HepG2 (cell line): Measurements from ENCODE around the gene CEP97.

ENCODE experiments used
- BHLHE40 ChIP-seq: IDR thresholded peaks from 2 replicates; pipeline ENCODE4 v1.6.1; 2011; ENCODE audit warnings: low read length, improper control_type of control experiment
- CEBPG ChIP-seq: IDR thresholded peaks from 2 replicates; pipeline ENCODE4 v1.6.1; 2016
- ELF4 ChIP-seq: sonication (generic); formaldehyde crosslinking; IDR thresholded peaks from 2 replicates; pipeline ENCODE4 v1.5.0; 2020; ENCODE audit warnings: missing genetic modification reagents, mild to moderate bottlenecking, moderate library complexity, borderline replicate concordance
- HNF4G ChIP-seq, 2 experiments: sonication (generic) in 1 of 2; formaldehyde crosslinking in 1 of 2; IDR thresholded peaks; 2 replicates each; pipeline versions ENCODE4 v1.4.0 to v1.6.1; 2011 to 2020; ENCODE audit warnings: borderline replicate concordance in 2 of 2, low read depth in 2 of 2, mild to moderate bottlenecking in 2 of 2, low read length in 1 of 2, missing genetic modification reagents in 1 of 2, moderate library complexity in 1 of 2
- HNRNPH1 ChIP-seq: fragments of 200-400 bp; formaldehyde crosslinking; optimal IDR thresholded peaks from 2 replicates; pipeline ENCODE3; 2017; ENCODE audit warnings: mild to moderate bottlenecking, low read depth, low read length
- HOXA9 ChIP-seq: sonication (generic); formaldehyde crosslinking; IDR thresholded peaks from 2 replicates; pipeline ENCODE4 v1.8.1; 2022; ENCODE audit warnings: missing genetic modification reagents, mild to moderate bottlenecking, moderate library complexity, borderline replicate concordance
- MAFF ChIP-seq: IDR thresholded peaks from 2 replicates; pipeline ENCODE4 v1.6.1; 2011; ENCODE audit warnings: low read depth, low read length, improper control_type of control experiment
- ZNF274 ChIP-seq: sonication (generic); formaldehyde crosslinking; IDR thresholded peaks from 2 replicates; pipeline ENCODE4 v1.5.1; 2020; ENCODE audit warnings: mild to moderate bottlenecking, missing genetic modification reagents
- ZNF331 ChIP-seq: sonication (generic); formaldehyde crosslinking; IDR thresholded peaks from 2 replicates; pipeline ENCODE4 v1.4.0; 2020; ENCODE audit warnings: missing genetic modification reagents
- ZNF777 ChIP-seq: sonication (generic); formaldehyde crosslinking; IDR thresholded peaks from 2 replicates; pipeline ENCODE4 v1.4.0; 2020; ENCODE audit warnings: missing genetic modification reagents
- TF ChIP-seq, protein P1 (sequence below): sonication (generic); formaldehyde crosslinking; IDR thresholded peaks from 2 replicates; pipeline ENCODE4 v1.5.0; 2020; ENCODE audit warnings: missing genetic modification reagents, mild to moderate bottlenecking, borderline replicate concordance
- TF ChIP-seq, protein P2 (sequence below): sonication (generic); formaldehyde crosslinking; IDR thresholded peaks from 2 replicates; pipeline ENCODE4 v1.5.0; 2020; ENCODE audit warnings: mild to moderate bottlenecking, missing genetic modification reagents, moderate library complexity

DNA sequence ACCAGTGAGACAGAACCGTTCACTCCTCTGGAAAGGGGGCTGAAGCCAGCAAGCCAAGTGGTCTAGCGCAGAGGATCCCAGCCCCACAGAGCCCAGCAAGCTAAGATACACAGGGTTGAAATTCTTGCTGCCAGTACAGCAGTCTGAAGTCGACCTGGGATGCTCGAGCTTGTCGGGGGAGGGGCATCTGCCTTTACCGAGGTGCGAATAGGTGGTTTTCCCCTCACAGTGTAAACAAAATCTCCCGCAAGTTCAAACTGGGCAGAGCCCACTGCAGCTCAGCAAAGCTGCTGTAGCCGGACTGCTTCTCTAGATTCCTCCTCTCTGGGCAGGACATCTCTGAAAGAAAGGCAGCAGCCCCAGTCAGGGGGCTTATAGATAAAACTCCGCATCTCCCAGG lies 11.4 kb downstream of the CEP97 start:
- TF ChIP-seq HOXA9 (no peak), ZNF274 (CRISPR knock-in tag) (no peak), CEBPG (CRISPR knock-in tag) (no peak), ZNF777 (no peak), HNF4G (IDR thresholded peaks at IDR 0.05; ENCODE audit: borderline replicate concordance, low read depth, low read length) (no peak), HNF4G (CRISPR knock-in tag; IDR thresholded peaks at IDR 0.05; ENCODE audit: borderline replicate concordance, low read depth) (no peak), MAFF (no peak), BHLHE40 (no peak), HNRNPH1 (no peak), ZNF331 (CRISPR knock-in tag) (no peak), ELF4 (CRISPR knock-in tag) (no peak)
- TF ChIP-seq, protein P1, sequence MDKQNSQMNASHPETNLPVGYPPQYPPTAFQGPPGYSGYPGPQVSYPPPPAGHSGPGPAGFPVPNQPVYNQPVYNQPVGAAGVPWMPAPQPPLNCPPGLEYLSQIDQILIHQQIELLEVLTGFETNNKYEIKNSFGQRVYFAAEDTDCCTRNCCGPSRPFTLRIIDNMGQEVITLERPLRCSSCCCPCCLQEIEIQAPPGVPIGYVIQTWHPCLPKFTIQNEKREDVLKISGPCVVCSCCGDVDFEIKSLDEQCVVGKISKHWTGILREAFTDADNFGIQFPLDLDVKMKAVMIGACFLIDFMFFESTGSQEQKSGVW (CRISPR knock-in tag): no peak
- TF ChIP-seq, protein P2, sequence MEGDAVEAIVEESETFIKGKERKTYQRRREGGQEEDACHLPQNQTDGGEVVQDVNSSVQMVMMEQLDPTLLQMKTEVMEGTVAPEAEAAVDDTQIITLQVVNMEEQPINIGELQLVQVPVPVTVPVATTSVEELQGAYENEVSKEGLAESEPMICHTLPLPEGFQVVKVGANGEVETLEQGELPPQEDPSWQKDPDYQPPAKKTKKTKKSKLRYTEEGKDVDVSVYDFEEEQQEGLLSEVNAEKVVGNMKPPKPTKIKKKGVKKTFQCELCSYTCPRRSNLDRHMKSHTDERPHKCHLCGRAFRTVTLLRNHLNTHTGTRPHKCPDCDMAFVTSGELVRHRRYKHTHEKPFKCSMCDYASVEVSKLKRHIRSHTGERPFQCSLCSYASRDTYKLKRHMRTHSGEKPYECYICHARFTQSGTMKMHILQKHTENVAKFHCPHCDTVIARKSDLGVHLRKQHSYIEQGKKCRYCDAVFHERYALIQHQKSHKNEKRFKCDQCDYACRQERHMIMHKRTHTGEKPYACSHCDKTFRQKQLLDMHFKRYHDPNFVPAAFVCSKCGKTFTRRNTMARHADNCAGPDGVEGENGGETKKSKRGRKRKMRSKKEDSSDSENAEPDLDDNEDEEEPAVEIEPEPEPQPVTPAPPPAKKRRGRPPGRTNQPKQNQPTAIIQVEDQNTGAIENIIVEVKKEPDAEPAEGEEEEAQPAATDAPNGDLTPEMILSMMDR (CRISPR knock-in tag): no peak
